Liver (tissue), 9 donors: Measurements from ENCODE around the gene MTFR1L. TPM values are rescaled to one million over a fixed set of nuclear protein-coding genes. Genes with fewer than 3 reads are reported as not detected.

Source experiments
- DNase-seq: peaks from one replicate; pipeline ENCODE4 v3.0.0-alpha.2; 2017; ENCODE audit warnings: low spot score
- H3K27ac ChIP-seq, 2 donors: one replicate each; pipeline ENCODE4 v1.7.0; 2013; ENCODE audit warnings: inconsistent platforms in 2 of 2, low read length in 2 of 2, control low read depth in 1 of 2, low read depth in 1 of 2, mild to moderate bottlenecking in 1 of 2
- H3K27me3 ChIP-seq, 4 donors: one replicate each; pipeline versions ENCODE4 v1.6.1 to v1.7.0; 2013; ENCODE audit warnings: low read length in 3 of 4, inconsistent platforms in 1 of 4, mild to moderate bottlenecking in 1 of 4, moderate library complexity in 1 of 4; ENCODE audit not compliant: control insufficient read depth in 4 of 4, insufficient read depth in 4 of 4
- H3K36me3 ChIP-seq, 4 donors: one replicate each; pipeline versions ENCODE4 v1.6.1 to v1.7.0; 2013; ENCODE audit warnings: low read length in 3 of 4, mild to moderate bottlenecking in 3 of 4, low read depth in 1 of 4, moderate library complexity in 1 of 4; ENCODE audit not compliant: control insufficient read depth in 4 of 4, insufficient read depth in 3 of 4
- H3K4me1 ChIP-seq, 4 donors: one replicate each; pipeline versions ENCODE4 v1.6.1 to v1.7.0; 2013; ENCODE audit warnings: low read length in 3 of 4, mild to moderate bottlenecking in 3 of 4, moderate library complexity in 1 of 4; ENCODE audit not compliant: control insufficient read depth in 4 of 4, insufficient read depth in 4 of 4
- H3K4me3 ChIP-seq, 3 donors: one replicate each; pipeline versions ENCODE4 v1.6.1 to v1.7.0; 2013; ENCODE audit warnings: low read length in 3 of 3, control low read depth in 1 of 3, low read depth in 1 of 3, mild to moderate bottlenecking in 1 of 3
- H3K9ac ChIP-seq, 2 donors: one replicate each; pipeline ENCODE4 v1.7.0; 2013; ENCODE audit warnings: low read length in 2 of 2, mild to moderate bottlenecking in 2 of 2, moderate library complexity in 2 of 2, control low read depth in 1 of 2, low read depth in 1 of 2
- H3K9me3 ChIP-seq, 4 donors: one replicate each; pipeline versions ENCODE4 v1.6.1 to v1.7.0; 2013; ENCODE audit warnings: low read length in 3 of 4; ENCODE audit not compliant: control insufficient read depth in 4 of 4
- FOXA1 ChIP-seq: IDR thresholded peaks from 2 replicates; pipeline ENCODE4 v1.6.1; 2016; ENCODE audit warnings: antibody characterized with exemption
- FOXA2 ChIP-seq: IDR thresholded peaks from 2 replicates; pipeline ENCODE4 v1.6.1; 2016; ENCODE audit warnings: antibody characterized with exemption
- HNF4A ChIP-seq, 2 donors: conservative IDR thresholded peaks; 2 replicates each; pipeline ENCODE4 v1.6.1; 2016; ENCODE audit warnings: antibody characterized with exemption in 2 of 2, mild to moderate bottlenecking in 2 of 2
- HNF4G ChIP-seq: IDR thresholded peaks from 2 replicates; pipeline ENCODE4 v1.6.1; 2016; ENCODE audit warnings: antibody characterized with exemption
- JUND ChIP-seq, 2 donors: IDR thresholded peaks; 2 replicates each; pipeline ENCODE4 v1.6.1; 2016; ENCODE audit warnings: antibody characterized with exemption in 2 of 2
- NR2F2 ChIP-seq: IDR thresholded peaks from 2 replicates; pipeline ENCODE4 v1.6.1; 2016; ENCODE audit warnings: antibody characterized with exemption
- RAD21 ChIP-seq, 2 donors: IDR thresholded peaks; 2 replicates each; pipeline ENCODE4 v1.6.1; 2016; ENCODE audit warnings: antibody characterized with exemption in 2 of 2, mild to moderate bottlenecking in 2 of 2
- RXRA ChIP-seq, 2 donors: IDR thresholded peaks; 2 replicates each; pipeline ENCODE4 v1.6.1; 2017 to 2018; ENCODE audit warnings: antibody characterized with exemption in 2 of 2, mild to moderate bottlenecking in 1 of 2
- SP1 ChIP-seq: IDR thresholded peaks from 2 replicates; pipeline ENCODE4 v1.6.1; 2018; ENCODE audit warnings: antibody characterized with exemption, mild to moderate bottlenecking
- YY1 ChIP-seq: IDR thresholded peaks from 2 replicates; pipeline ENCODE4 v1.6.1; 2016; ENCODE audit warnings: antibody characterized with exemption, mild to moderate bottlenecking
- WGBS: extraction: QIAGEN DNeasy Blood & Tissue Kit; methylation state at CpG from one replicate; pipeline ENCODE4 v1.1.7; 2013; 5-methylcytosine and 5-hydroxymethylcytosine counted together
- polyA plus RNA-seq, 2 donors: library from polyadenylated mRNA; stranded (reverse) in 1 of 2; unstranded in 1 of 2; fragments of 200-250 nt in 1 of 2; fragments of >200 nt in 1 of 2; fragmentation: Nextera tagmentation in 1 of 2; extraction: Ambion mirVana in 1 of 2; gene quantifications; one replicate each; pipeline versions ENCODE4 v1.2.1 to v1.2.3, GENCODE V29; 2013 to 2015
- total RNA-seq, 2 donors: library from RNA; depleted of rRNA; stranded (reverse); fragments of >200 nt; gene quantifications; one replicate each; pipeline ENCODE4 v1.2.3, GENCODE V29; 2014
- TF ChIP-seq, protein P1 (sequence below): IDR thresholded peaks from 2 replicates; pipeline ENCODE4 v1.6.1; 2016; ENCODE audit warnings: antibody characterized with exemption
- TF ChIP-seq, protein P2 (sequence below): IDR thresholded peaks from 2 replicates; pipeline ENCODE4 v1.6.1; 2016; ENCODE audit warnings: antibody characterized with exemption
- TF ChIP-seq, protein P3 (sequence below): fragments of 150-350 bp; IDR thresholded peaks from 2 replicates; pipeline ENCODE4 v1.5.1; 2017; ENCODE audit warnings: improper control_type of control experiment, low read depth, low read length; ENCODE audit not compliant: missing input control
- TF ChIP-seq, protein P4 (sequence below): IDR thresholded peaks from 2 replicates; pipeline ENCODE4 v1.6.1; 2016; ENCODE audit warnings: antibody characterized with exemption
- donor health status: healthy.
- donor health status: healthy.
- donor health status: healthy.
- donor health status: healthy.
- donor health status: healthy.

MTFR1L gene
- total and polyA plus RNA-seq, 4 donors: 22.5 to 48.4 (median 40.2) TPM

DNA sequence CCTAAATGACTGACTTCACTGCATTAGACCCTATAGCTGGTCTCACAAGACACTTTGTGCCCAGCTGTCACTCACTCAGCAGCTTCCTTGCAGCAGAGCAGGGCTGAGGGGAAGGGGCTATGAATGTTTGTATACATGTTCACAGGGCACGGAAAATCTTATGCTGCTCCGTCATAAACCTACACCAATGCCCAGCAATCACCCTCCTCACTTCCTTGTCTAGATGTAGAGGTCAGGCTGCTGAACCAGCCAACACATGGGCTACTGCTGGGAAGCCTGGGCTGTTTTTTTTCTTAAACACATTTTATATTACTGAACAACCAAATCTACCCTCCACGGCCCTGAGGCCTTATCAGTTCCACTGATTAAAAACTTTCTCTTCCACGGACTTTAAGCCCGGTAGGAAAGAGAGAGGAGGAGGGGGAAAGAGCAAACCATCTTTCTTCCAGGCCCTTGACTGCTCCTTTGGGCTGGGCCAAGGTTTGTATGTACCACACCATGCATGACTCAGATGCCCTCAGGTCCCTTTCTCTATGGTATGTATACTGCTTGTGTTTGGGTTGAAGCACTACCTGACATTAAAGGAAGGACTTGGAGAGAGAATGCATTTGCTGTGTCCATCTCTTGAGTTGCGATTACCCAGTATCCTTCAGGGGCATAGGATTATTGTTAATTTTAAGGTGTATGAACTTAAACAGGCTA is 12.7 kb downstream of the MTFR1L start:
- no peak overlapping the region for H3K4me3 ChIP-seq
- H3K36me3 ChIP-seq: peaks cover 16 to 62% (median 58%) of the 10 kb centered on the region in 4 donors
- 80% methylated on average over 6 of the region's 6 CpGs for WGBS
- no peak for TF ChIP-seq YY1
- no peak for TF ChIP-seq FOXA1
- TF ChIP-seq HNF4A (conservative IDR thresholded peaks at IDR 0.05): no peak
- TF ChIP-seq NR2F2: no peak
- no peak for TF ChIP-seq JUND (IDR thresholded peaks at IDR 0.05)
- TF ChIP-seq RXRA (IDR thresholded peaks at IDR 0.05): no peak
- TF ChIP-seq, protein P1, sequence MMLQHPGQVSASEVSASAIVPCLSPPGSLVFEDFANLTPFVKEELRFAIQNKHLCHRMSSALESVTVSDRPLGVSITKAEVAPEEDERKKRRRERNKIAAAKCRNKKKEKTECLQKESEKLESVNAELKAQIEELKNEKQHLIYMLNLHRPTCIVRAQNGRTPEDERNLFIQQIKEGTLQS: no peak
- no peak for TF ChIP-seq FOXA2
- TF ChIP-seq, protein P2, sequence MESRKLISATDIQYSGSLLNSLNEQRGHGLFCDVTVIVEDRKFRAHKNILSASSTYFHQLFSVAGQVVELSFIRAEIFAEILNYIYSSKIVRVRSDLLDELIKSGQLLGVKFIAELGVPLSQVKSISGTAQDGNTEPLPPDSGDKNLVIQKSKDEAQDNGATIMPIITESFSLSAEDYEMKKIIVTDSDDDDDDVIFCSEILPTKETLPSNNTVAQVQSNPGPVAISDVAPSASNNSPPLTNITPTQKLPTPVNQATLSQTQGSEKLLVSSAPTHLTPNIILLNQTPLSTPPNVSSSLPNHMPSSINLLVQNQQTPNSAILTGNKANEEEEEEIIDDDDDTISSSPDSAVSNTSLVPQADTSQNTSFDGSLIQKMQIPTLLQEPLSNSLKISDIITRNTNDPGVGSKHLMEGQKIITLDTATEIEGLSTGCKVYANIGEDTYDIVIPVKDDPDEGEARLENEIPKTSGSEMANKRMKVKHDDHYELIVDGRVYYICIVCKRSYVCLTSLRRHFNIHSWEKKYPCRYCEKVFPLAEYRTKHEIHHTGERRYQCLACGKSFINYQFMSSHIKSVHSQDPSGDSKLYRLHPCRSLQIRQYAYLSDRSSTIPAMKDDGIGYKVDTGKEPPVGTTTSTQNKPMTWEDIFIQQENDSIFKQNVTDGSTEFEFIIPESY: no peak
- TF ChIP-seq HNF4G: no peak
- no peak for TF ChIP-seq SP1
- TF ChIP-seq, protein P3, sequence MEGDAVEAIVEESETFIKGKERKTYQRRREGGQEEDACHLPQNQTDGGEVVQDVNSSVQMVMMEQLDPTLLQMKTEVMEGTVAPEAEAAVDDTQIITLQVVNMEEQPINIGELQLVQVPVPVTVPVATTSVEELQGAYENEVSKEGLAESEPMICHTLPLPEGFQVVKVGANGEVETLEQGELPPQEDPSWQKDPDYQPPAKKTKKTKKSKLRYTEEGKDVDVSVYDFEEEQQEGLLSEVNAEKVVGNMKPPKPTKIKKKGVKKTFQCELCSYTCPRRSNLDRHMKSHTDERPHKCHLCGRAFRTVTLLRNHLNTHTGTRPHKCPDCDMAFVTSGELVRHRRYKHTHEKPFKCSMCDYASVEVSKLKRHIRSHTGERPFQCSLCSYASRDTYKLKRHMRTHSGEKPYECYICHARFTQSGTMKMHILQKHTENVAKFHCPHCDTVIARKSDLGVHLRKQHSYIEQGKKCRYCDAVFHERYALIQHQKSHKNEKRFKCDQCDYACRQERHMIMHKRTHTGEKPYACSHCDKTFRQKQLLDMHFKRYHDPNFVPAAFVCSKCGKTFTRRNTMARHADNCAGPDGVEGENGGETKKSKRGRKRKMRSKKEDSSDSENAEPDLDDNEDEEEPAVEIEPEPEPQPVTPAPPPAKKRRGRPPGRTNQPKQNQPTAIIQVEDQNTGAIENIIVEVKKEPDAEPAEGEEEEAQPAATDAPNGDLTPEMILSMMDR: no peak
- no peaks in the 10 kb centered on the region for H3K4me1 ChIP-seq
- no peak overlapping the region for H3K9ac ChIP-seq
- H3K27me3 ChIP-seq: no peaks in the 10 kb centered on the region
- H3K27ac ChIP-seq: no peak overlapping the region
- DNase-seq: no peak
- H3K9me3 ChIP-seq: no peaks in the 10 kb centered on the region

DNA sequence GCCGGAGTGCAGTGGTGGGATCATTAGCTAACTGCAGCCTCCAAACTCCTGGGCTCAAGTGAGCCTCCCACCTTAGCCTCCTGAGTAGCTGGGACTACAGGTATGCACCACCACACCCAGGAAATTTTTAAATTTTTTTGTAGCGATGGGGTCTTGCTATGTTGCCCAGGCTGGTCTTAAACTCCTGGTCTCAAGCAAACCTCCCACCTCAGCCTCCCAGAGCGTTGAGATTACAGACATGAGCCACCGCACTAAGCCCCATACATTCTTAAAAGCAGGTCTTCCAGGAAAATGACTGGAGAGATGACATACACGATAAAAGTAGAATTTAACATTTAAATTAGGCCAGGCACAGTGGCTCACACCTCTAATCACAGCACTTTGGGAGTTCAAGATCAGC is 13.4 kb downstream of the MTFR1L start:
- Histone ChIP-seq H3K9me3 (no peaks in the 10 kb centered on the region), H3K4me1 (no peaks in the 10 kb centered on the region), H3K27ac (no peak overlapping the region), H3K36me3 (peaks cover 16 to 57% (median 53%) of the 10 kb centered on the region in 4 donors), H3K4me3 (no peak overlapping the region), H3K27me3 (no peaks in the 10 kb centered on the region), H3K9ac (no peak overlapping the region)
- TF ChIP-seq FOXA1 (no peak), NR2F2 (no peak), SP1 (no peak), RAD21 (IDR thresholded peaks at IDR 0.05) (no peak), FOXA2 (no peak)
- TF ChIP-seq, protein P4, sequence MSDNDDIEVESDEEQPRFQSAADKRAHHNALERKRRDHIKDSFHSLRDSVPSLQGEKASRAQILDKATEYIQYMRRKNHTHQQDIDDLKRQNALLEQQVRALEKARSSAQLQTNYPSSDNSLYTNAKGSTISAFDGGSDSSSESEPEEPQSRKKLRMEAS: no peak
- TF ChIP-seq, protein P3: no peak
- 96% methylated on average over 5 of the region's 5 CpGs for WGBS
- no peak for DNase-seq
